Activated T-helper 1 cell treated with anti-CD3 and anti-CD28 coated beads, Interleukin-2, amount 50 U/mL, for 16 hours (primary cell): Measurements from ENCODE around the gene DESI2.
A peak's percentile ranks its signal among the peaks of the same experiment; 100 is the strongest.

Experiments
- DNase-seq, 2 donors: peaks; one replicate each; pipeline ENCODE4 v3.0.0-alpha.2; 2020; ENCODE audit warnings: low read depth in 1 of 2, low spot score in 1 of 2

Gene DESI2

DNA sequence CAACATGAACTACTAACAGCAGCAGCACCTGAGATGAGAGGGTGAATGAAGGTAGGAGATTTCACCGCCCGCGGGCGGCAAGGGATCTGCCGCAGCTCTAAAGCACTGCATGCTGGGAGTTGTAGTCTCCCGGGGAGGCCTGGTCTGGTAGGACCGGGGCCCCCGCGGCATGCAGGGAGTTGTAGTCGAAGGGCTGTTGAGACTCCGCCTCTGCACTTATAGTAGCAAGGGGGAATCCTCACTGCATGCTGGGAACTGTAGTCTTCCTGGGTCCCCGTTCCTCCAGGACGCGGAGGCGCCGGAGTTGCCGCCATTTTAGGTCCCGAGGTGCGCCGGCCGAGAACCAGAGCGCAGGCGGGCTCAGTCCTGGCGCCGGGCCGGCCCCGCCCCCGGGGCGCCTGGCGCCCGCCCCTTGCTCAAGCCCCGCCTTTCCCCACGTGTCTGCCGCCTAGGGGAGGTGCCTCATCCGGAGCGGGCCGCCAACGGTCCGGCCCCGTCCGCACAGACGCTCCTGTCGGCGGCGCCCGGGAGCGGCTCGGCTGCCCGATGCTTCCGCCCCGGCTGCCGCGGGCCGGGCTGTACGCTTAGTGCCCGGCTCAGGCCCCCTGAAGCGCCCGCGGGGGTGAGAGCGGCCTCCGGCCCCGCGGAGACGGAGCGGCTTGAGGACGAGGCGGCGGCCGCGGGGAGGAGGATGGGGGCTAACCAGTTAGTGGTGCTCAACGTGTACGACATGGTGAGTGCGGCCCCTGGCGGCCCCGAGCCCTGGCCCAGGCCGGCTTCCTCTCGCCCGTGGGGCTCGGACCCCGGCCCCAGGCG, at the start of gene DESI2:
Gene DESI2, plus strand, starts transcription at position 504 of the 816 bp plus-strand sequence. Its CDS starts 188 bp downstream, at position 692.
- DNase-seq, result peak; percentile 91 to 97

DNA sequence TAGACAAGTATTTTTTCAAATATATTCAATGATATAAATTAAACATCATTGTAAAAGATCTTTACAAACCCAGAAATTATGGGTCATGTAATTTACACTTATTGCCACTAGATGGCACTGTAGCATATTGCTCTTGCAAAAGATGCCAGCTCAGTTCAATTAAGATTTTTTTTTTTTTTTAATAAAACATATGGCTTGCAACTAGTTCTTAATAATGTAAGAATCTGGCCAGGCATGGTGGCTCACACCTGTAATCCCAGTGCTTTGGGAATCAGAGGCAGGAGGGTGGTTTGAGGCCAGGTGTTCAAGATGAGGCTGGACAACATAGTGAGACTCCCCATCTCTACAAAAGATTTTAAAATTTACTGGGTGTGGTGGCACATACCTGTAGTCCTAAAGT, 49.4 kb upstream of the DESI2 start:
- no peak for DNase-seq

DNA sequence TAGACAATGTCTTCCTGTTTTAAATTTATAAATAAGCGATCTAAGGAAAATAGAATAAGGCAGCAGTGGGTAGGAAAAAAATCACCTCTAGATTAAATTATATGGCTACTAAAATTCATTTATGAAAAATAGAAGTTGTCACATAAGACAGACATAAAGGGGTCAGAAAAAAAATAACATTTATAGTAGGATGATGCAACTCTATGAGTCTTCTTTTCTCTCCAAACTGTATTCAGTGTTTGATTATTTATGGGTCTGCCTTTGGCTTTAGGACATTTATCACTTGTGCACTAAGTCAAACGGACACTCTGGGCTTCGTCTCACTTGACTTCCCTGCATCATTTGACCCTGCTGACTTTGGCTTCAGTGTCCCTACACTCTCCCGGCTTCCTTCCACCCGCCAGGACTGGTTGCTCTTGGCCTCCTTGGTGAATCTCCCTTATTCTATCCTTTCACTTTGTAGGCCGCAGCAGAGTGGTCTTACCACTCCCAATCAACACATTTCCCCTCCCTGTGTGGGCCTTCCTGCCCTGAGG, 47.0 kb upstream of the DESI2 start:
- no peak for DNase-seq

DNA sequence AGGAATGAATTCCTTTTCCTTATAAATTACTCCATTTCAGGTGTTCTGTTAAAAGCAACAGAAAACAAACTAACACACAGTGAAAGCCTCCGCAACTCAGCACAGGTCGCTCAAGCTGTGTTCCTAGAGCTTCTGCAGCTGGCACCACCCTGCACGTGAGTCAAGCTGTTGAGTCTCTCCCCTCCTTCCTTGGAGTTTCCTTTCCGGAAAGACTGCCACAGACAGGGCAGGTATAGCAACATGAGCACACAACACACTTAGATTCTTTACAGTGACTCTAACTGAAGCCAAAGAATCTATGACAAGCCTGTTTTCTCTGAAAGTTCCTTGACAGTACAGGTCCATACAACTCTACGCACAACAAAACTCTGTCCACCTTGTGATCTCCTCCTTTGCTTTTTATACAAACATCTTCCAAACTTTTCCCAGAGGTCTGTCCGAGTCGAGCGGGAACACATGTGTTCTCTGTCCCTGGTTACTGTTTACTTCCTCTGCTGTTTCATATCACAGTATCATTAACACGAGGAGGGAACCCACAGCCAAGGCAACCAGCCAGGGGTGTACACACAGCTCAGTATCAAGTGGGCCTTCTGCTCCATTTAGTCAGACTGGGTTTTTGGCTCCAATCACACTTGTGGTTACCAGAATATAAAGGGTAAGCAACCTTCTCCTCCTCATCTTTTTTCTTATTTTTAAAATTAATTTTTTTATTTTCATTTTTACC, 38.7 kb upstream of the DESI2 start:
- DNase-seq, result no peak

DNA sequence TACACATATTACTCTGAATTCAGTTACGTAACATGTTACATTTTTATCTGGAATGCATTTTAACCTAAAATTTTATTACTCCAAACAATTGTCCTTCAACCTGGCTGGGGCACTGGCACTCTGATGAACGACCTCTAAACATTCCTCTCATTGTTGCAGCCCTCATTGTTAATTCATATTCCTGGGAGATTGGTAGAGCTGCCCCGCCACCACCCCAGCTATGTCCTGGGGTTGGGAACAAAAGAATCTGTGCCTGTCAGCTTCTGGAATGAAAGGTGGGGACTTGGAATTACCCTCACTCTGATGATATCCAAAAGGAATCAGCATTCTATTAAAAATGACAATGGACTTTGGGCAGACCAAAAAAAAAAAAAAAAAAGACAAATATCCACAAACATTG, 38.0 kb upstream of the DESI2 start:
- DNase-seq, result no peak

DNA sequence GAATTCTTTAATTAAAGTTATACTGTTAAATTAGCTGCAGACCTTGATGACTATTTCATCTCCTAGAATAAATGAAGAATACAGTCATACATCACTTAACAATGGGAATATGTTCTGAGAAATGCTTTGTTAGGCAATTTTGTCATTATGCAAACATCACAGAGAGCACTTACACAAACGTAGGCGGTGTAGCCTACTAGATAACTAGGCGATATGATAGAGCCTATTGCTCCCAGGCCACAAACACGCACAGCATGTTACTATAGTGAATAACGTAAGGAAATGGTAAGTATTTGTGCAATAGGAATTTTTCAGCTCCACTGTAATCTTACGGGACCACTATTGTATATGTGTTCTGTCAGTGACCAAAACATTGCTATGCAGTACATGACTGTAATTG, 37.6 kb upstream of the DESI2 start:
- DNase-seq, result no peak

DNA sequence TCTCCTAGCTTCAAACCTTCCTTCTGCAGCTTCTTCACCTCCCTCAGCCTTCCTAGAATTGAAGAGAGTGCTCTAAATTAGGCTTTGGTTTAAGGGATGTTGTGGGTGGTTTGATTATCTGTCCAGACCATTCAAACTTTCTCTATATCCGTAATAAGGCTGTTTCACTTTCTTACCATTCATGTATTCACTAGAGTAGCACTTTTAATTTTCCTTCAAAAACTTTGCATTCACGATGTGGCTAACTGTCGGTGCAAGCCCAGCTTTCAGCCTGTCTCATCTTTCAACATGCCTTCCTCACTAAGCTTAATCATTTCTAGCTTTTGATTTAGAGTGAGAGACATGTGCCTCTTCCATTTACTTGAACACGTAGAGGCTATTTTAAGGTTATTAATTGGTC, 26.2 kb upstream of the DESI2 start:
- DNase-seq, result no peak

DNA sequence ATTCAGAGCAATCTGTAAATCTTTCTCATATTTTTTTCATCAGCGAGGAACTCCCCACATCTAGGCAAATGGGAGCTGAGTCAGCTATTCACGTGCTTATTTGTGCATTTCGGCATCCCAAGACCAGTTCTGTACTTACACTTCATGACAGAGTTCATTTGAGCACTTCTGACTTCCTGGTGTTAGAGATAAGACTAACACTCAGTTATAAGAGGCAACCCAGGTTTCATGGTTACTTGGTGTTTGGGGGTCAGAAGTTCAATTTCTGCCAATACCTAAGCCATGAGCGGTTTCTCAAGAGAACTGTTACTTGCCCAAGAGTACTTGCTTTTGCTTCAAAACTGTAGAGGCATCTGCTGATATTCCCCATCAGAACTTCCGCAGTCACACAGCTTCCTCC, 24.1 kb upstream of the DESI2 start:
- no peak for DNase-seq

DNA sequence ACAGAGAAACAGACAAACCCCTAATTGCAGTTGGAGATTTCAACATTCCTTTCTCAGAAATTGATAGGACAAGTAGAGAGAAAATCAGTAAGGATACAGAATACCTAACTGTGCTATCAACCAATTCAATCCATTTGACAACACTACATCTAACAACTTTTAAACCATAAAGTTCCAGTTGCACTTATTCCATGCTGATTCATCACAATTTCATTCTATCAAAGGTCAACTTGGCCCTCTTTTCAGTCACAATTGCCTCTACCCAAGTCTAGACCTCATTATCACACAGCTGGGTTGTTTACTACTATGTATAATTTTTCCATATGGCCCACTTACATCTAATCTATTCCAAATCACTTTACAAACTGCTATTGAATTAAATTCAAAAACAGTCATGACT, 19.8 kb upstream of the DESI2 start:
- no peak for DNase-seq

DNA sequence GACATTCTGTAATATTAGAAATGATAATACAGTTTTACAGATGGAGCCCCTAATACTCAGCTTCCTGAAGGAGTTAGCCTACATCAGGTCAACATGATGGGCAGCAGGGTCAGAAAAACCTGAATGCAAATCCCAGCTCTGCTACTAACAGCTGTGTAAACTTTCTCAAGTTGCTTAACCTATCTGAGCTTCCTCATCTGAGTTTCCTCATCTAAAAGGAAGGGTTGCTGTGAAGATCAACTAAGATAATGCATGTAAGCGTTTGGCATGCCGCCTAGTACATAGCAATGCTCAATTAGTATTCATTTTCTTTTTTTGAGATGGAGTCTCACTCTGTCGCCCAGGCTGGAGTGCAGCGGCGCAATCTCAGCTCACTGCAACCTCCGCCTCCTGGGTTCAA, 18.4 kb upstream of the DESI2 start:
- no peak for DNase-seq

DNA sequence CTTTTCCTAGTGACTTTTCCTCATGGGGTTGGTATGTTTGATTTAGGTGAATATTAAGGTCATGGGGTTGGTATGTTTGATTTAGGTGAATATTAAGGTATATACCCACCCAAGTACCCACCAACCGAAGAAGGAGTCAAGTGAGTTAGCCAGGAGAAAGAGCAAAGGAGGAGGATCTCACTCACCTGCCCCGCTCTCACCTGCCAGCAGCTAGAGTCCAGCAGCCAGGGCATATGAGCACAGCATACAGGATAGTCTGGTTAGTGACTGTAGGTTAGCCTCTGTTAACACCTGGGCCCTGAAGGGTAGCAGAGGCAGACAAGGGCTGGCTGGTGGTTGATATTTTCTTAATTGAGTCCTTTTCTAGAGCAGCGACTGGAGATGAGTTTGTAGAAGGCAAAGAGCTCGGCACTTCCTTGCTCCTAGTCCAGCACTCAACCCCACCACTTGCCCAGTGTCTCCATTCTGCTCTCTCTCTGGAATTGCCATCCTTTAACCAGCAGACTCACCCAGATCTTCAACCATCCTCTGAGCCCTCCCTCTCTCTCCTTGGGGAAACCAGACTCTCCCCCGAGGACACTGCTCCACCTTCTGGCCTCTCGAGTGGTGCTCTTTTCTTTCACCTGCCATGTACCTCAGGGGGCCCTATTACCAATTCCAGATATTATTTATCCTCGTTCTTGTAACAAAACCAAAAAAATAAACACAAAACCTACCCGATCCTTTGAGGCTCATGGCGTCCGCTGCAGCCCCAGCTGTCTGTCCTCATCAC, 16.3 kb upstream of the DESI2 start:
- DNase-seq, result no peak

DNA sequence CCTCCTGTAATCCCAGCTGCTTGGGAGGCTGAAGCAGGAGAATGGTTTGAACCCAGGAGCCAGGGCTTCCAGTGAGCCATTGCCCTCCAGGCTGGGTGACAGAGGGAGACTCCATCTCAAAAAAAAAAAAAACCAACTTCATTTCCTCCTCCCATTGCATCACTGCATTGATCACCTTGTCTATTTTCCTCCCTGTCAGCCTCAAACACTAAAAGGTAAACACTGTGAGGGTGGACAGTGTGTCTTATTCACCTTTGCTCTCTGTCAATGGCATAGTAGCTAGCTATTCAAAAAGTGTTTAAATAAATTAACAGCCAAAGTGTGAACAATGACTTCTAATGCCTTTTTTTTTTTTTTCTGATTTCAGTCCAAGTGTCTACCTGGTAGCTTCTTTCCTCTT, 13.4 kb upstream of the DESI2 start:
- DNase-seq, result no peak

DNA sequence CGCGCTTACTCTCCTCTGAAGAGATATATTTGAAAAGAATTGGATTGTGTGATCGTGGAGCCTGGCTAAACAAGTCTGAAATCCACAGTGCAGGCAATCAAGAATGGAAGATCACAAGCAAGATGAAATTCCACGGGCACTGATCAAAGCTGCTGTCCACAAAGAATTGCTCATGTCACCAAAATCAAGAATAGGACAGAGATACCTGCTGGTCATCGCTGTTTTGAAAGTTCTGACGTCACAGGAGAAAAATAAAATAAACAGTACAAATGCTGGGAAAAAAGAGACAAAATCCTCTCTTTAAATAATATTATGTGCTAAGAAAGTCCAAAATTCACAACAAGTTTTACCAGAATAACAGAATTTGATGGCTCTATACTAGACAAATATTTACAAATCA, 12.0 kb upstream of the DESI2 start:
- no peak for DNase-seq

DNA sequence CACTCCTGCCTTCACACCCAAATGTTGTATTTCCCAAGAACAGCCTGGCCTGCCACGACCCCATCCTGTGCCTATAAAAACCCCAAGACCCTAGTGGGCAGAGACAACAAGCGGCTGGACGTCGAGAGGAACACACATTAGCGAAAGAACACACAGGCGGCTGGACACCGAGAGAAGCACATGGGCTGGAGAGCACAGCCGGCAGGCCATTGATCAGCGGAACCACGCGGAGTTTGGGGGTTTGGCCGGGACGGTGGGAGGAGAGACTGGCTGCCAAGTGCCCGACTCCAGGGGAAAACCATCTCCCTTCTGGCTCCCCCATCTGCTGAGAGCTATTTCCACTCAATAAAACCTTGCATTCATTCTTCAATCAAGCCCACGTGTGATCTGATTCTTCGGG, 10.4 kb upstream of the DESI2 start:
- no peak for DNase-seq

DNA sequence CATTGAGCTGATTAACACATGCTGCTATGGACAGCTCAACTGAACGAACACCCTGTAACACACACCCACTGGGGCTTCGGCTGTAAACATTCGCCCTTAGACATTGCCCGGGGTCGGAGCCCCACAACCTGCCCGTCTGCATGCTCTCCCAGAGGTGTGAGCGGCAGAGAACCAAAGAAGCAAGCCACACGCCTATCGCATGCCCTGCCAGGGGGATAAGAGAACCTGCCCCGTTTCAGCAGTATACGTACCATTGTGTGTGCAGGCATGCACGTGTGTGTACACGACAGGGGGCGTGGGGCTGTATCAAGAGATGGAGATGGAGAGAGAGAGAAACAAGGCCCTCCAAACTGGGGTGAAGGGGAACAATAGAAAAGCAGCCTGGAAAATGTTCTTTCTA, 9.9 kb upstream of the DESI2 start:
- DNase-seq, result no peak

DNA sequence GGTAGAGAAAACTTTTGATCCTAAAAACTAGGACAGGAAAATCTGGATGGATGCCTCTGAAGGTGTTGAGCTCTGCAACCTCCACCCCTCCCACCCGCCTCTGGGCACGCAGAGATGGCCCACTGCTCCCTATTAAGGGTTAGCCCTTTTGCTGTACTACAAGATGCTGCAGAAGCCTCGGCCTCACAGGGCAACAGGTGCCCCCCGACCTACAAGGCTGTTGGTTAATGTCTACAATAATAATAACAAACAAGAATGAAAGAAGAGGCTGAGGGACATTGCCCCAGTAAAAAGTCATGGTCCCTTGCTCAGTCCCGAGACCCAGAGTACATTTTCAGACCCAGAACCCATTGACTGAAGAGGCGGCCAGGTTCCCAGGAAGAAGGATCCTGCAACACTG, 7.5 kb upstream of the DESI2 start:
- DNase-seq, result no peak

DNA sequence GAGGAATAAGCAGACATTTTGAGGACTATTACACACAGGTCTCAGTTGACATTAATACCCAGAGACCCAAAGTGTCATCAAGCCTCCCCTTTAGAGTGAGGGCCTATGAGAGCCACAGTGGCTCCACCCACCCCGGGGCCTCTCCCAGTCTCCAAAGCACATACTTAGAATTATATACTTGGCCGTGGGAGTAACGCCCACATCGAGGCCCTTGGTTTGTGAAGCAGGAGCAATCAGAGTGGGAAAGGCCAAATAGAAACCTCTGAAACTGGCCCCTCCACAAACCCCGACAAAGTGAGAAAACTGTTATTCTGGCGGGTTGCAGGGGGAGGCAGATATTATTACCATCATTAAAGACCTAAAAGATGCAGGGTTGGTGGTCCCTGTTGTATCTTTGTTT, 7.0 kb upstream of the DESI2 start:
- no peak for DNase-seq

DNA sequence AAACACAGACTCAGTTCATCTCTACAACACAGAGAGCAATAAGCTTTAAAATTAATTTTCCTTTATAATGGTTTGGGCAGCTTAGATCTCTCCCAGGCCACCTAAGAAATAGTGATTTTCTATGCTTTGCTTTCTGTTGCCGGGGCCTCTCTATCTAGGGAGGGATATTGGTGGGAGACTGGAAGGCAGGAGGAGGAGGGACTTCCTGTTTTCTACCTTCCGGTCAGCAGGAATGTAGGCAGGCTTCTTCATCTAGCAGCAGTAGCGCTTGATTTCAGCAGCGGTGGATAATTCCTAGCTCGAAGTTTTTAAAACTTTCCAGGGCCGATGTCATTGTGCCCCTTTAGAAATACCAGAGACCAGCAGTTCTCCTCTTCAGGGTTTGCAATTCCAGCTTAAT, 5.1 kb upstream of the DESI2 start:
- no peak for DNase-seq

DNA sequence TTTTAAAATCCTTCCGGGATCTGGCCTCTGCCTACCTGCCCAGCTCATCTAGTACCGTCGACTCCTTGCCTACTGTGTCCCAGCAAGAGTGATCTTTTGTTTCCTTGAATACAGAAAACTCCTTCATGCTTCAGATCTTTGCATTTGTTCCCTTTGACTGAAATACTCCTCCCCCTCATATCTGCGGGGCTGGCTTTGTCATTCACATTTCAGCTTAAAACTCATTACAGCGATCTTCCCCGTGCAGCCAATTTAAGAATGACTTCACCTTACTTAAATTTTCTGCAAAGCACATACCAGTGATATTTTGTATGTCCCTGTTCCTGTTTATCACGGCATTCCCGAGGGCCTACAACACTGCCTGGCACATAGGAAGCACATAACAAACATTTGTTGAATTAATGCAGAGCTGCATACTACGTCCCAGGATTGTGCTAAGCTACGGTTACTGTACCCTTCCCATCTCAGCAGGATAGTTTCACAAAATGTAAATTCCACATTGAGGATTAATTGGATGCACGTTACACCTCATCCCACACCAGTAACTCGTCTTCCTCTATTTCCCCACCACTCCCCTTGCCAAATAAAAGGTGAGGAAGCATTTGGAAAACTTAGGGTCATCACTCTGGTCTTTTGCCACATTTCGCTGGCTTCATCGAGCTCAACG, 837 bp upstream of the DESI2 start:
- no peak for DNase-seq

DNA sequence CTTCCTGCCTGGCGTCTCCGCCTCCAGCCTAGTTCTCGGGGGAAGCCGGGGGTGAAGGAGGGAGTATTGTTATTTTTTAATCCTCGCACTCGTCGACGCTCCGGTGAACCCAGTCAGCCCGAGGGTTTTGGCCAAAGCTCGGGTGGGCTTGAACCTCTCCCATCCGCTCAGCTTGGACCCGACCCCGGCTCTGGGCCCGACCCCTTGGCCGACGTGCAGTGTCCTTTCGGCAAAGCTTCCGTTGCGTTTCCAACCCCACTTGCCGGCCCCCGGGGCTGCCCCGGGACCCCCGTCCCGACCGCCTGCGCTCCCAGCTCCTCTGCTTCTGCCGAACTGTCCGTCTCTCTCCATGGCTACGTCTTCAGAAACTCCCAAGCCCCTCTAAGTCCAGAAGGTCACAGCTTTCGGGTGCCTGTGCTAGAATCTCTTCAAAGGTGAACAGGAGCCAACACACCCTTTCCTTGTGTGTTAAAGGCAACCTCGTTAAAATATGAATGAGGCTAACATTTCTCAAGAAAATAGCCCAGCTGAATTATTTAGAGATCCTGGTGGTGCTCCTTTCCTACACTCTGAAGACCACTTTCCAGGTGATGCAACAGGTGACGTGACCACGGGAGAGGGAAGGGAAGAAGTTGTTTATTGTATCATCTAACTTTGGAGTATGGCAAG, 647 bp downstream of the DESI2 start:
- DNase-seq, result peak in 1 of 2 donors; percentile 8
